HuH-7.5 (cell line): Measurements from ENCODE around the gene KEAP1.
"Not testable (repeated sequence)": the region's sequence is repeated elsewhere in the genome, so short reads cannot be mapped to it uniquely, and the experiment has no call there.

Experiments used
- DNase-seq: peaks from one replicate; pipeline ENCODE4 v3.0.0; 2011; ENCODE audit warnings: low spot score

The KEAP1 gene

DNA sequence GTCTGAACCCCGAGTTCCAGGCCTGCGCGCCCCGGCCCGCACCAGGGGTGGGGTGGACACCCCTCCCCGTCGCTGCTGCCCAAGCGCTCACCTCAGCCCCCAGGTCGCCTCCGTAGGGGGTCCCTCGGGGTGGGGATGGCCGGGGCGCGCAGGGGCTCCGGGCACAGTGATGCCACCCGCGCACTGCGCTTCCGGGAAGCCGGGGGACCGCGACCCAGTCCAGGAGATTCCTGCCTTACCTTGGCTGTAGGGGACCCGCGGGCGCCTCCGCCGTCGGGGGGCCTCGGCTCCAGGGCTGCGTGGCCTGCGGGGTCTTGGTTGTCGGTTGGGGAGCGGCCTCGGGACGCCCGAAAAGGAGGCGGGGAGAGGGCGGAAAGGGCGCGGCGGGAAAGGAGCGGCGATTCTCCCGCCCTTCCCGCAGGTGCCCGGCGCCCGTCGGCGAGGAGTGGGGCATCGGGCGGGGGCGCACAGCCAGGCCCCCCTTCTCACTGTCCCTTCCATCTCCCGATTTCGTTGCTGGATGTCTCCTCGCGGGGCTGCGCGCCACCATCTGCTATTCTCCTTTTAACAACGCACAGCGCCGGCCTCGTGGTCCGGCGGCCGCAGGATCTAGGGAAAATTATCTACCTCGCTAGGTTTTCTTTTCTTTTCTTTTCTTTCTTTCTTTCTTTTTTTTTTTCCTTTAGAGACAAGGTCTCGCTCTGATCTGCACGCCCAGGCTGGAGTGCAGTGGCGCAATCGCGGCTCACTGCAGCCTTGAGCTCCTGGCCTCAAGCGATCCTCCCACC is at the start of gene KEAP1:
Gene KEAP1, minus strand, starts transcription at position 355 of the 788 bp plus-strand sequence. CDS start 3,323 bp downstream, outside the sequence.
- no peak for DNase-seq

DNA sequence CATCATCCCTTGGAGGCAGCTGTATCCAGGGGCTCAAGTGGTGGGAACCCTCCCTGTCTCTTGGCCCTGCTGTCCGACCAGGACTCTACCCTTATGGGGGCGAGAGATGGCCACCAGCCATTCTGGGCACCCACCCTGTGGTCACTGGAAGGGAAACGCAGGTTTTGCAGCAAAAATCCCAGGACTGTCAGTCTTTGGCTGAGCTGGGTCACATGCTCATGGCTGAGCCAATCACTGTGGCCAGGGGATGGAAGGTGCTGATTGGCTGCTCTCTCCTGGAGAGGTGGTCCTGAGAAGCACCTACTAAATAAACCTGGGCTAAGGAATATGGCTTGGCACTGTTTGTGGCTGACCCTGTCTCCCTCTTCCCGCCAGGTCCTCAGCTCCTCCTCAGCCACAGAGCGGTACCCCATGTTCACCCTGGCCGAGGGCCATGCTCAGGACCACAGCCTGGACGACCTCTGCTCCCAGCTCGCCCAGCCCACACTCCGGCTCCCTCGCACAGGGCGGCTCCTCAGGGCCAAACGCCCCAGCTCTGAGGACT is 49.4 kb upstream of the KEAP1 start:
- DNase-seq: peak; percentile 64

GRCh38 chr19:10551698-10552301 is 48.6 kb upstream of the KEAP1 start:
- DNase-seq: peak; percentile 72

- DNase-seq: not testable (repeated sequence)
These were observed 47.9 kb upstream of the KEAP1 start for GRCh38 chr19:10551006-10551405.

GRCh38 chr19:10550336-10550735 is 47.2 kb upstream of the KEAP1 start:
- DNase-seq: no peak

GRCh38 chr19:10549733-10550132 is 46.6 kb upstream of the KEAP1 start:
- no peak for DNase-seq

- no peak for DNase-seq
These were observed 45.7 kb upstream of the KEAP1 start for GRCh38 chr19:10548746-10549276.

- DNase-seq: no peak
These were observed 43.7 kb upstream of the KEAP1 start for GRCh38 chr19:10546817-10547216.

- DNase-seq: no peak
These were observed 41.6 kb upstream of the KEAP1 start for GRCh38 chr19:10544753-10545251.

- peak; percentile 63 for DNase-seq
These were observed 41.1 kb upstream of the KEAP1 start for GRCh38 chr19:10544242-10544752.

- DNase-seq: peak; percentile 97
These were observed 40.5 kb upstream of the KEAP1 start, which contains the start of gene ATG4D for GRCh38 chr19:10543420-10544241. TSS of gene ATG4D (plus strand) at chr19:10543904. CDS start at chr19:10544091, 187 bp downstream.

GRCh38 chr19:10543059-10543419 is 39.9 kb upstream of the KEAP1 start:
- DNase-seq: no peak

GRCh38 chr19:10539016-10539415 is 35.9 kb upstream of the KEAP1 start:
- DNase-seq: not testable (repeated sequence)

- DNase-seq: no peak
These were observed 35.2 kb upstream of the KEAP1 start for GRCh38 chr19:10538204-10538983.

DNA sequence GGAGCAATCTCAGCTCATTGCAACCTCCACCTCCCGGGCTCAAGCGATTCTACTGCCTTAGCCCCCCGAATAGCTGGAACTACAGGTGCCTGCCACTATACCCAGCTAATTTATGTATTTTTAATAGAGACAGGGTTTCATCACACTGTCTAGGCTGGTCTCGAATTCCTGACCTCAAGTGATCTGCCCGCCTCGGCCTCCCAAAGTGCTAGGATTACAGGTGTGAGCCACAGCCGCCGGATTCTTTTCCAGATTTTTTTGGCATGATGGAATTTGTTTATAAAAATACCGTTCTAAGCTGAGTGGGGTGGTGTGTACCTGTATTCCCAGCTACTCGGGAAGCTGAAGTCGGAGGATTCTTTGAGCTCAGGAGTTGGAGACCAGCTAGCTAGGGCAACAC is 34.5 kb upstream of the KEAP1 start:
- no peak for DNase-seq

DNA sequence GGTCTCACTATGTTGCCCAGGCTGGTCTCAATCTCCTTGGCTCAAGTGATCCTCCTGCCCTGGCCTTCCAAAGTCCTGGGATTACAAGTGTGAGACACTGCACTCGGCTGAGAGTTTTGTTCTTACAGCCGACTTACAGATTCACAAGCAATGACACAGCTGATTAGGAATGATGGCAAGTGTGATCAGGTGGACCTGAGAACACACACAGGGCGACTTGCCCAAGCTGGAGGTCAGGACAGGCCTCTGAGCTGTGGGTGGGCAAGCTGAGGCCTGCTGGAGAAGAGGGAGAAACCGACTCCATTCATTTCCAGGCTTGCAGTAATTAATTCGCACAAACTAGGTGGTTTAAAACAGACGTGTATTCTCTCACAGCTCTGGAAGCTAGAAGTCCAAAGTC is 32.5 kb upstream of the KEAP1 start:
- DNase-seq: no peak

GRCh38 chr19:10533646-10534386 is 30.7 kb upstream of the KEAP1 start:
- no peak for DNase-seq

DNA sequence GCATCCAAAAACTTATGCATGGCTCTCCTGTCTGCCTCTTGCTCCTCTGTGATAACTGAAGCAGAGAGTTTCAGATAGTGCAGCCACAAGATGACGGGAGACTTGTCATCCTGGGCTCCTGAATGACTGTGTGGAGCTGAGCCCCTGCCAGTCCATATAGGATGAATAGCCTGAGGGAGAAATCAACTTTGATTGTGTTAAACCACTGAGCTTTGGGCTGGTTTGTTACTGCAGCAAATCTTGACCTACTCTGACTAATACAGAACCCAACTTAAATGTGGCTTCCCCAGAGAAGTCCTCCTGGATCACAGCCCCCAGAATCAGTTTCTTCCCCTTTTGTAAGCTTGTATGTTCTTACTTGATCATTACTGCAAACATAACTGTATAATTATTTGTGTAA is 29.3 kb upstream of the KEAP1 start:
- DNase-seq: no peak

DNA sequence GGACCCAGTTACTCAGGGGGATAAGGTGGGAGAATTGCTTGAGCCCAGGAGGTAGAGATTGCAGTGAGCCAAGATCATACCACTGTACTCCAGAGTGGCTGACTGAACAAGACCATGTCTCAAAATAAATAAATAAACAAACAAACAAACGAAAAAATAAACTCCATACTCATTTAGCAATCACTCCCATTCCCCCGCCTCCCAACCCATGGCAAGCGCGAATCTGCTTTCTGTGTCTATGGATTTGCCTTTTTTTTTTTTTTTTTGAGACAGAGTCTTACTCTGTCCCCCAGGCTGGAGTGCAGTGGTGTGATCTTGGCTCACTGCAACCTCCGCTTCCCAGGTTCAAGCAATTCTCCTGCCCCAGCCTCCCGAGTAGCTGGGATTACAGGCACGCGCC is 23.7 kb upstream of the KEAP1 start:
- DNase-seq: not testable (repeated sequence)

DNA sequence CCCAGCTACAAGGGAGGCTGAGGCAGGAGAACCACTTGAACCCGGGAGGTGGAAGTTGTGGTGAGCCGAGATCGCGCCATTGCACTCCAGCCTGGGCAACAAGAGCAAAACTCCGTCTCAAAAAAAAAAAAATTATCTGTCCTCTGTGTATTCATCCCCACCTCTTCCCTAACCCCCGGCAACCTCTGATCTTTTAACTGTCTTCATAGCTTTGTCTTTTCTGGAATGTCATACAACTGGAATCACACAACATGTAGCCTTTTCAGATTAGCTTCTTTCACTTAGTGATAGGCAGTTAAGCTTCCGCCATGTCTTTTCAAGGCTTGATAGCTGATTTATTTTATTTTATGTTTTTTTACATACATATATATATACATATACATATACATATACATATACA is 22.5 kb upstream of the KEAP1 start:
- DNase-seq: no peak
